Adipocyte (in vitro differentiated cells): Measurements from ENCODE around the gene LAMB3.
A peak's percentile ranks its signal among the peaks of the same experiment; 100 is the strongest.

Experiments used
- DNase-seq: peaks from one replicate; pipeline ENCODE4 v3.0.0-alpha.2; 2015; ENCODE audit warnings: low read depth
- H3K27me3 ChIP-seq: replicated peaks from 2 replicates; pipeline ENCODE4 v1.7.0; 2013; ENCODE audit warnings: mild to moderate bottlenecking, low read length, moderate library complexity; ENCODE audit not compliant: control insufficient read depth, insufficient read depth
- H3K36me3 ChIP-seq: 2 replicates; pipeline ENCODE4 v1.7.0; 2013; ENCODE audit warnings: low read length, mild to moderate bottlenecking, moderate library complexity; ENCODE audit not compliant: control insufficient read depth, insufficient read depth, severe bottlenecking
- H3K4me1 ChIP-seq: 2 replicates; pipeline ENCODE4 v1.7.0; 2013; ENCODE audit warnings: mild to moderate bottlenecking, low read length, moderate library complexity; ENCODE audit not compliant: control insufficient read depth, insufficient read depth
- H3K4me3 ChIP-seq: 2 replicates; pipeline ENCODE4 v1.7.0; 2013; ENCODE audit warnings: mild to moderate bottlenecking, low read length, moderate library complexity
- H3K9ac ChIP-seq: 2 replicates; pipeline ENCODE4 v1.7.0; 2013; ENCODE audit warnings: mild to moderate bottlenecking, low read length, moderate library complexity
- H3K9me3 ChIP-seq: 2 replicates; pipeline ENCODE4 v1.7.0; 2013; ENCODE audit warnings: mild to moderate bottlenecking, low read length, moderate library complexity; ENCODE audit not compliant: control insufficient read depth

LAMB3 gene

DNA sequence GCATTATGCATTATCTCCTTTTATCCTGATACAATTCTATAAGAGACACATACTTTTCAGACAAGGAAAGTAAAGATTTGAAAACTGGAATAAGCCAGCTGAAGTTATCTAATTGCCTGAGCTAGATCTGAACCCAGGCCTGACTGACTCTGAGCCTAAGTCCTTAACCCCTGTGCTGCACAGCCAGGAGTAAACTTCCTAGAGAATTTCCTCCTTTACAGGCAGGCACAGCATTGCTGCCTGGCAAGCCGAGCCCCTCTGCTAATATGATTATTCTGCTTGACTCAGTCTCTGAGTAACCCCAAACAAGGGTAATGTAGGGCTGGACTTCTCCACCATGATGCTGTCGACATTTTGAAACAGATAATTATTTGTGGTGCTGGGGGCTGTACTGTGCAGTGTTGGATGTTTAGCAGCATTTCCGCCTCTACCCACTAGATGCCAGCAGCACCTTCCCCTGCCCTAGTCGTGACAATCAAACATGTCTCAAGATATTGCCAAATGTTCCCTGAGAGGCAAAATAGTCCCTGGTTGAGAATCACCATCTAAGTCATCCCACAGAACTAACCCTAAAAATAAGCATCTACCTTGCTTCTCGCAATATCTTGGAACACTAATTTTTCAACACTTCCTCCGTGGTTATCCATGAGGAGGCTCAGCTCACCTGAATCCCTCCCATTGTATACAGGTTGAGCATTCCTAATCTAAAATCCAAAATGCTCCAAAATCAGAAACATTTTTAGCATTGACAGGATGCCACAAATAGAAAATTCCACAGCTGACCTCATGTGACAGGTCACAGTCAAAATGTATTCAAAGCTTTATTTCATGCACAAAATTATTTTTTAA is 50.2 kb downstream of the LAMB3 start:
- Histone ChIP-seq H3K9me3 (no peaks in the 10 kb centered on the region), H3K27me3 (no peaks in the 10 kb centered on the region), H3K9ac (no peak overlapping the region), H3K4me3 (no peak overlapping the region), H3K4me1 (peaks cover 2% of the 10 kb centered on the region), H3K36me3 (no peaks in the 10 kb centered on the region)
- DNase-seq = peak; percentile 81

DNA sequence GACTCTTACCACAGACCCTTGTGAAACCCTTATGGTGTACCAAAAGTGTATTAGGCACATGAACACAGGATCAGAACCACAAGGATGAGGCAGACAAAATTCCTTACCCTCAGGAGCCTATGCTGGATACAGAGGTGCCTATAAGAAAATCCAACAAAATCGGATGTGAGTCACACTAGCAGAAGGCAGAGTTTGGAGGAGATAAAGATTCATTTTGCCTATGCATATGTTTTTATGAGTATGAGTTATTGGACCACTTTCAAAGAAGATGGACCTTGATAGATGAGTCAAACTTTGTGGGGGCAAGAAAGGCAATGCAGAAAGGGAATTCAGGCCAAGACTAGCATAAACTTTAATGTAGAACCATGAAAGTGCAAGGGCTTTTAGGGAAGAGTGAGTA is 51.7 kb downstream of the LAMB3 start:
- Histone ChIP-seq H3K4me3 (no peak overlapping the region), H3K9ac (no peak overlapping the region), H3K27me3 (no peaks in the 10 kb centered on the region), H3K4me1 (peaks cover 2% of the 10 kb centered on the region), H3K9me3 (no peaks in the 10 kb centered on the region), H3K36me3 (no peaks in the 10 kb centered on the region)
- DNase-seq = no peak

DNA sequence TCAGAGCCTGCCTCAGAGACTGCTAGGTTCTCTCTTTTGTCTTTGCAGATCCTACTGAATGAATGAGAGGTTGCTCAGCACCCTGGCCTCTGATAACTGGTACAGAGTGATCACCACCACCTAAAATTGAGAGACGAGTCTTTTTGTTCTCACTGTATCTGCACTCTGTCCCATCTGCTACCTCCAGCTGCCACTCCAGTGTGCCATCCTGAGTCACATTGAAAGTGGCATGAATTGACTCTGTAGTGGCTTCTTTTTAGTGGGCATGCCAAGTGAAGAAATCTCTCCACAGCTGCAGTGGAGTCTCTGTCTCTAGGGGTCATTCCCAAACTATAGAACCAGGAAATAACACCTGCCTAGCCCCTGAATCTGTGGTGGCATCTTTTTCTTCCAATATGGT is 54.0 kb downstream of the LAMB3 start:
- DNase-seq = no peak
- no peaks in the 10 kb centered on the region for H3K27me3 ChIP-seq
- peaks cover 2% of the 10 kb centered on the region for H3K4me1 ChIP-seq

DNA sequence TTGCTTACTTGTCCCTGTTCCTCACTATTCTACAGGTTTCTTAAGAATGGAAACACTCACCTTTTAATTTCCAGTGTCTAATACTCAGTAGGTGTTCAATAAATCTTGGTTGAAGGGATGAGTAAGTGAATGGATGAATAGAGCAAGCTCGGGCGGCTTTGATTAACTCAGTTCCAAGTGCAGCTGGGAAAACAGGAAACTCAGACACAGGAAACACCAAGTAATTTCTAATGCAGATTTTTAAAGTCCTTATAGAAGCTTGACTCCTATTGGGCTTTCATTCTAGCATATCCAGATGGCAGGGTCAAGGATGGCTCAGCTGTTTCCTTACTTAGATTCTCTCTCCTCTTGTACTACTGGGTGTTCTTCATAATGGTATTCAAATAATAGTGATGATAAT is 54.7 kb downstream of the LAMB3 start:
- no peaks in the 10 kb centered on the region for H3K27me3 ChIP-seq
- no peaks in the 10 kb centered on the region for H3K9me3 ChIP-seq
- H3K9ac ChIP-seq = no peak overlapping the region
- no peaks in the 10 kb centered on the region for H3K36me3 ChIP-seq
- no peak overlapping the region for H3K4me3 ChIP-seq
- no peak for DNase-seq
- peaks cover 2% of the 10 kb centered on the region for H3K4me1 ChIP-seq

More for the DNA sequence above, 54.0 kb downstream of the LAMB3 start:
- Histone ChIP-seq H3K9ac (no peak overlapping the region), H3K4me3 (no peak overlapping the region), H3K9me3 (no peaks in the 10 kb centered on the region), H3K36me3 (no peaks in the 10 kb centered on the region)

DNA sequence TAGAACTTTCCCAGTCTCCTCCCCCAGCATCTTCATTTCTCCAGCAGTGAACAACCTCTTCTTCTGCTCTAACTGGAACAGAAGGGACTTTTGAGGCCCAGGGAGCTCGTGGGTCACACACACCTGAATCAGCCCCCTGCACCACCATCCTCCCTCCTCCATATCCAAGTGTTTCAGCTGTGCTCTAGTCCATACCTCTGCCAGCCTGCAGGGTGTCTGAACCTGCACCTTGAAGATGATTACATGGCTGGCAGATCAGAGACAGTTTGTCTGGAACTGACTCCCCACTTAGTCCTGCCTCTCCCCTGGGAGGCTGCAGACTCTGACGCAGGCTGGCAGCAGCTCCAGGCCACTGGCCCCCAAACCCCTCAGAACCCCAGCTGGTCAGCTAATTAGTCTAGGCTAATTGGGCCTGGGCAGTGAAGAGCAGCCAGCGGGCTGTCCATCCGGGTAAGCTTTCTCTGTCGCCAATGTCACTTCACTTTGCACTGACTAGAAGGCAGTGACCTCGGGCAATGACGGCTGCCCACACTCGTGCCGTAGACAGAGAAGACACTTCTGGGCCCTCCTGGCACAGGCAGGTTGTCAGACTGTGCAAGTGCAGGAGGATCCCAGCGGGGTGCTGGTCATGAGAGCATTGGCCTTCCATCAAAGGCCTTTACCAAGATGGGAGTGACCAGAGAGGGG is 56.5 kb downstream of the LAMB3 start:
- Histone ChIP-seq H3K4me1 (no peaks in the 10 kb centered on the region), H3K27me3 (no peaks in the 10 kb centered on the region), H3K4me3 (no peak overlapping the region), H3K9me3 (no peaks in the 10 kb centered on the region), H3K36me3 (no peaks in the 10 kb centered on the region), H3K9ac (no peak overlapping the region)
- DNase-seq = no peak

DNA sequence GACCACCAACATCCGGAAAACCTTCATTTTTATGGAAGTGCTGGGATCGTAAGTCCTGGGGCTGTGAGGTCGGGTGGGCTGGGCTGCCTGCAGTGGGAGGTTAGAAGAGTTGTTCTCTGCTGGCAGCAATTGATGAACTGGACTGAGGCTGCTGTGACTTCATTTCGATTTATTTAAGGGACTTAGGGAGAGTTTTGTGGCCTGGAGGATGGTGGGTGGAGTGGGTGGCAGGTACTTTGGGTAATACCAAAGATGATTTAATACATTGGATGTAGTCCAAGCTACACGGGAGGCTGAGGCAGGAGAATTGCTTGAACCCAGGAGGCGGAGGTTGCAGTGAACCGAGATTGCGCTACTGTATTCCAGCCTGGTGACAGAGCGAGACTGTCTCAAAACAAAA is 57.2 kb downstream of the LAMB3 start:
- Histone ChIP-seq H3K4me3 (no peak overlapping the region), H3K4me1 (no peaks in the 10 kb centered on the region), H3K36me3 (no peaks in the 10 kb centered on the region), H3K9me3 (no peaks in the 10 kb centered on the region), H3K27me3 (no peaks in the 10 kb centered on the region), H3K9ac (no peak overlapping the region)
- DNase-seq = no peak

DNA sequence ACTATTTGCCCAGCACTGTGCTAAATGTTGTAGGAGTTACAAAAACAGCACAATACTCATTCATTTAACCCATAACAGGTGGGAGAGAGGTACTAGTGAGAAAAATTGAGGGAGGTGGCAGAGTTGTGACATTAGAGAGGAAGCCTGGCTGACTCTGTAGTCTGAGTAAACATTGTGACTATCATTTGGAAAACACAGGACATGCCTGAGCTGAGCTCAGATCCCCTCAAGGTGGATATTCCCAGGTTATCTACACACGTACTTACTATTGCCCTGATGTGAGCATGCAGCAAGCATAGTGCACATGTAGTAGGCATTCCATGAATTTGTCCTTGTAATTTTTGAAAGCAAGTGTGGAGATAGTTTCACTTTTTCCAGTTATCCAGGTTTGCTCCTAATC is 57.8 kb downstream of the LAMB3 start:
- no peaks in the 10 kb centered on the region for H3K36me3 ChIP-seq
- no peaks in the 10 kb centered on the region for H3K27me3 ChIP-seq
- H3K9ac ChIP-seq = no peak overlapping the region
- no peak for DNase-seq
- H3K4me3 ChIP-seq = no peak overlapping the region
- no peaks in the 10 kb centered on the region for H3K4me1 ChIP-seq
- H3K9me3 ChIP-seq = no peaks in the 10 kb centered on the region

DNA sequence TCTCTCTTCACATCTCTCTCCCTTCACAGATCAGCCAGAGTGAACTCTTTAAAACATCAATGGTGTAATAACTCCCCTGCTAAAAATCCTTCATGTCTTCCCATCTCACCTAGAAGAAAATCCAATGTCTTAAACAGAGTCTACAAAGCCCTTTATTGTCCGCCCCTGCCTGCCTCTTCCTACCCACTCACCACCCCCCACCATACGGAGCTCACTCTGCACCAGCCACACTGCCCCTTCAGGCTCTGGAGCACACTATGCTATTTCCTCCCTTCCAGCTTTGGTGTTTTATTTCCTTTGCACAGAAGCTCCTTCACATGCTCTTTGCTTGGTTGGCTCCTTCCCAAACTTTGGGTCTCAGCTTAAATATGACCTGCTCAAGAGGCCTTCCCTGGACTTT is 58.5 kb downstream of the LAMB3 start:
- no peak overlapping the region for H3K9ac ChIP-seq

DNA sequence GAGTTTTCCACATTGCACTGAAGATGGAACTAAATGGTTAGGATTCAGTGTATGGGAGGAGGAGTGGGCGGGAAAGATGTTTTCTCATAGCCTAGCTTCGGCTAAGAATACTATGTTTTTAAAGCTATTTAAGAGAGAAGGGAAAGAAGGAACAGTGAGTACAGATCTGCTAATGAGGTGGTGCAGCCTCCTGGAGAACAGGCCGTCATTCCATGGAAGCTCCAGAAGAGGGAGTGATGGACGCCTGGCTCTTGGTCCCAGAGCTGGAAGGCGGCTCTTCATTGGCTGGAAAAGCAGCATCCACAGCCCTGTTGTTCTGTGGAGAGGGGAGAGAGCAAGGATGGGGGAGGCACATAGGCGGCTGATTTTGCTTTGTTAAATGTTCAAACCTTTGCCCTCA is 61.8 kb downstream of the LAMB3 start:
- DNase-seq = peak; percentile 55
- no peak overlapping the region for H3K4me3 ChIP-seq

More for the DNA sequence above, 58.5 kb downstream of the LAMB3 start:
- Histone ChIP-seq H3K9me3 (no peaks in the 10 kb centered on the region), H3K4me1 (no peaks in the 10 kb centered on the region), H3K36me3 (no peaks in the 10 kb centered on the region), H3K27me3 (no peaks in the 10 kb centered on the region), H3K4me3 (no peak overlapping the region)
- DNase-seq = no peak

DNA sequence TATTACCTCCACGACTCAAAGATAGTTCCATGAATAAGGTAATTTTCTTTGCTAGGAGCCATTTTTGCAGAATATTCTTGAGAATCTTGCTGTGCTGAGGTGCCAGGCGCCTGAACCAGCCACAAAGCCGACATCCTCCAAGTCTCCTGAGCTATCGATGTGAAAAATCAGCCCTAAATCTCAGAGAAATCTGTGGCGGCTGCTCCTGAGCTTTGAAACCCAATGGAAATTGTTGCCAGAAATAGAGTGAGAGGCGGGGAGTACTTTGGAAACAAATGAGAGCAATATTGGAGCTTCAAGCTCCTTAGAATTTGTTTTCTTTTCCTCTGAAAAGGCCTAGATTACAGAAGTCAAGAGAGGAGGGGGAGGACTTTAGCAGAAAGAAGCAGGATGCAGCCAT is 62.4 kb downstream of the LAMB3 start:
- Histone ChIP-seq H3K27me3 (no peaks in the 10 kb centered on the region), H3K9me3 (no peaks in the 10 kb centered on the region), H3K4me1 (peaks cover 12% of the 10 kb centered on the region), H3K36me3 (no peaks in the 10 kb centered on the region), H3K4me3 (no peak overlapping the region), H3K9ac (no peak overlapping the region)
- DNase-seq = no peak

More for the DNA sequence above, 61.8 kb downstream of the LAMB3 start:
- H3K9me3 ChIP-seq = no peaks in the 10 kb centered on the region
- H3K27me3 ChIP-seq = no peaks in the 10 kb centered on the region
- peaks cover 8% of the 10 kb centered on the region for H3K4me1 ChIP-seq
- H3K9ac ChIP-seq = no peak overlapping the region
- H3K36me3 ChIP-seq = no peaks in the 10 kb centered on the region

DNA sequence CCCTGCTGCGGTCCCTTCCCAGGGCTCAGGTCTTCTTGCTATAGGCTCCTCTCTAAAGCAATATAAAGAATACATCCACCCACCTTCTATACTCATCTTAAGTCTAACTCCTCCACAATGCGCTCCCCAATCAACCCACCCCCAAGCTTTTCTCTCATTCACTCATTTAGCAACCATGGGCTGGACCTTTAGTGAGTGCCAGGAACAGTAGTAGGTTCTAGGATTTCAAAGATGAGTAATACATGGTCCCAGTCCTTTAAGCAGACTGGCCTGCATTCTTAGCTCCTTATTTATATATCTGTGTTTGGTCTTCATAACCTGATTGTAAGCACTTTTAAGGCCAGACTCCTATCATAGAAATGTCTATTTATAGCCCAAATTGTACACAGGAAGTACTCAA is 62.8 kb downstream of the LAMB3 start:
- Histone ChIP-seq H3K36me3 (no peaks in the 10 kb centered on the region), H3K4me3 (no peak overlapping the region), H3K9me3 (no peaks in the 10 kb centered on the region), H3K9ac (no peak overlapping the region), H3K27me3 (no peaks in the 10 kb centered on the region), H3K4me1 (peaks cover 12% of the 10 kb centered on the region)
- peak; percentile 15 for DNase-seq
